GM23248 (cell line): ENCODE data around the gene NRP2. TPM values are rescaled to one million over a fixed set of nuclear protein-coding genes. Genes with fewer than 3 reads are reported as not detected.

Source experiments
- DNase-seq: peaks from one replicate; pipeline ENCODE4 v3.0.0-alpha.2; 2015
- H2AFZ ChIP-seq: fragments of 200-600 bp; sonication (generic); 2 replicates; pipeline ENCODE4 v1.6.1; 2016; ENCODE audit warnings: antibody characterized with exemption
- H3F3A ChIP-seq: fragments of 200-600 bp; sonication (generic); 2 replicates; pipeline ENCODE4 v1.6.1; 2016; ENCODE audit warnings: mild to moderate bottlenecking, antibody characterized with exemption, mixed run types; ENCODE audit not compliant: insufficient read depth
- H3K27ac ChIP-seq: fragments of 200-600 bp; sonication (generic); 2 replicates; pipeline ENCODE4 v1.5.1; 2016; ENCODE audit warnings: mild to moderate bottlenecking
- H3K27me3 ChIP-seq: fragments of 200-600 bp; sonication (generic); replicated peaks from 2 replicates; pipeline ENCODE4 v1.6.1; 2016; ENCODE audit warnings: mild to moderate bottlenecking; ENCODE audit not compliant: insufficient read depth
- H3K36me3 ChIP-seq: fragments of 200-600 bp; sonication (generic); 2 replicates; pipeline ENCODE4 v1.6.1; 2016; ENCODE audit warnings: low read depth, mild to moderate bottlenecking
- H3K4me1 ChIP-seq: fragments of 200-600 bp; sonication (generic); 2 replicates; pipeline ENCODE4 v1.6.1; 2016; ENCODE audit warnings: mild to moderate bottlenecking; ENCODE audit not compliant: insufficient read depth
- H3K4me2 ChIP-seq: fragments of 200-600 bp; sonication (generic); one replicate; pipeline ENCODE4 v1.6.1; 2016; ENCODE audit warnings: mild to moderate bottlenecking; ENCODE audit not compliant: unreplicated experiment
- H3K4me3 ChIP-seq: fragments of 200-600 bp; sonication (generic); 2 replicates; pipeline ENCODE4 v1.5.1; 2016; ENCODE audit warnings: mild to moderate bottlenecking
- H3K79me2 ChIP-seq: fragments of 200-600 bp; sonication (generic); 2 replicates; pipeline ENCODE4 v1.6.1; 2016; ENCODE audit warnings: mild to moderate bottlenecking; ENCODE audit not compliant: insufficient read depth
- H3K9ac ChIP-seq: fragments of 200-600 bp; sonication (generic); 2 replicates; pipeline ENCODE4 v1.6.1; 2016; ENCODE audit warnings: mild to moderate bottlenecking
- H3K9me2 ChIP-seq: fragments of 200-600 bp; sonication (generic); 2 replicates; pipeline ENCODE4 v1.6.1; 2016; ENCODE audit warnings: mixed run types, mild to moderate bottlenecking, moderate library complexity; ENCODE audit not compliant: insufficient read depth
- H3K9me3 ChIP-seq: fragments of 200-600 bp; sonication (generic); one replicate; pipeline ENCODE4 v1.6.1; 2017; ENCODE audit warnings: low read depth
- H4K20me1 ChIP-seq: fragments of 200-600 bp; sonication (generic); 2 replicates; pipeline ENCODE4 v1.6.0; 2016; ENCODE audit not compliant: insufficient read depth
- EZH2 ChIP-seq: fragments of 200-600 bp; sonication (generic); IDR thresholded peaks from 2 replicates; pipeline ENCODE4 v1.6.1; 2018; ENCODE audit warnings: antibody characterized with exemption, mild to moderate bottlenecking; ENCODE audit not compliant: insufficient read depth, poor library complexity, severe bottlenecking
- EZH2phosphoT487 ChIP-seq: fragments of 200-600 bp; sonication (generic); IDR thresholded peaks from 2 replicates; pipeline ENCODE4 v1.6.1; 2018; ENCODE audit warnings: antibody characterized with exemption, moderate library complexity, mild to moderate bottlenecking, low read depth; ENCODE audit not compliant: insufficient read depth
- WGBS, 2 experiments: methylation state at CpG; one replicate each; pipeline ENCODE4 v1.1.6; 2015 to 2017; ENCODE audit warnings: low lambda C conversion rate in 2 of 2, low coverage in 1 of 2; ENCODE audit errors: missing lambda C conversion rate in 2 of 2; 5-methylcytosine and 5-hydroxymethylcytosine counted together
- in situ Hi-C: fragments of 300-500 bp; cut with MboI; formaldehyde crosslinking; loops from 2 replicates; pipeline ENCODE4 v1.15.0; 2020
- polyA plus RNA-seq: library from polyadenylated mRNA; unstranded; fragments of >200 nt; fragmentation: Nextera tagmentation; extraction: Ambion mirVana; gene quantifications from 2 replicates; pipeline ENCODE4 v1.2.1, GENCODE V29; 2016
- total RNA-seq: library from RNA; depleted of rRNA; stranded (reverse); fragments of >200 nt; shearing (Covaris generic); gene quantifications from 2 replicates; pipeline ENCODE4 v1.2.3, GENCODE V29; 2014

The NRP2 gene
- total and polyA plus RNA-seq, 2 experiments from 2014 or later, result 6.9 to 9.0 TPM

DNA sequence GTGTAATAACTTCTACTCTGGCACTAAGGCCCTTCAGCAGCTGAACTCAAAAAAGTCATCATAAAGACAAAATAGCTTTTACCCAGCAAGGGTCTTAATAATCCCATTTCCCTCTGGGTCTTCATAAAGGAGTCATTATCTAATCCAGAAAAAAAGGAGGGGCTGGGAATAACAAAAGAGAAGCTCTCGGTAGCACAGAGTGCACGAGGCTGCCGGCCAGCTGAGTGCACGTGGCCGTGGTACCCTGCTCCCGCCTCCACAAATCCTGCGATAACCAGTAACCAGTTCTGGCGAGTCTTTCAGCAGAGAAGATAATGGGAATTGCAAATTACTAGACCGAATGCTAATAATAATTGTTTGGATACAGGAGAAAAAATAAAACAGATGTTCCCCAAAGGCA is 7.5 kb downstream of the NRP2 start:
- TF ChIP-seq EZH2, result no peak
- no peak for TF ChIP-seq EZH2phosphoT487
- Histone ChIP-seq H3K79me2 (no peaks in the 10 kb centered on the region), H3K27me3 (no peaks in the 10 kb centered on the region), H3K4me1 (peaks cover 9% of the 10 kb centered on the region), H3K4me3 (no peak overlapping the region), H3K36me3 (no peaks in the 10 kb centered on the region), H3K9ac (no peak overlapping the region), H3F3A (no peaks in the 10 kb centered on the region; the same call in 1 of the 2 replicates), H3K9me3 (no peaks in the 10 kb centered on the region), H2AFZ (no peak overlapping the region), H3K4me2 (no peak overlapping the region), H3K27ac (no peak overlapping the region), H3K9me2 (no peaks in the 10 kb centered on the region), H4K20me1 (no peaks in the 10 kb centered on the region)
- 93 to 94% methylated on average over 9 of the region's 9 CpGs for WGBS, 2 experiments
- in situ Hi-C loops, result loop anchor here (10.0 kb wide), 1 partner anchor 195 kb away; no protein-coding TSS in a partner anchor
- DNase-seq, result no peak

DNA sequence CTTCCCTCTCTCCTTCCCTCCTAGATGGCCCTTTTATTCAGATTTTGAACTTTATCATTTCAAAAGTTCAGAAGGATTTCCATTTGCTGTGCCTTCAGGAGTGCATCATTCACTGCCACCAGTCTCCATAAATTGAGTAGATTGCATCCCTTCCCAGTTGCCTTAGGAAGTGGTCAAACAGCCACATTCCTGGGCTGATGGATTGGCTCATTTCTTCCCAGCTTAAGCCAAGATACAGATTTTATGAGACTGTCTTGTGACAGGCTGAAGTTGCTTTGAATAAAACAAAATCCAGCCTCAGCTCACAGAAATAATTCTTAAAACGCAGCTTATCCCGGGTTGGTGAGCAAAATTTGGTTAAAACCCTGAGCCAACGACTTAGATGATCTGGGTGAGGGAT is 9.8 kb downstream of the NRP2 start:
- Histone ChIP-seq H2AFZ (0 out of 2 replicates have a peak overlapping the region, but pooled peaks have one; percentile 7), H3K27ac (no peak overlapping the region), H3K9me2 (no peaks in the 10 kb centered on the region), H3K9me3 (no peaks in the 10 kb centered on the region), H3K27me3 (no peaks in the 10 kb centered on the region), H3K79me2 (no peaks in the 10 kb centered on the region), H3K36me3 (no peaks in the 10 kb centered on the region), H3K9ac (no peak overlapping the region), H3K4me2 (peak overlapping the region; percentile 14), H3F3A (no peaks in the 10 kb centered on the region; the same call in 1 of the 2 replicates), H3K4me3 (no peak overlapping the region), H3K4me1 (peaks cover 22% of the 10 kb centered on the region), H4K20me1 (no peaks in the 10 kb centered on the region)
- TF ChIP-seq EZH2 (no peak), EZH2phosphoT487 (no peak)
- DNase-seq, result peak; percentile 47
- in situ Hi-C loops, result loop anchor here (10.0 kb wide), 1 partner anchor 193 kb away; no protein-coding TSS in a partner anchor
- WGBS, 2 experiments, result 13 to 17% methylated on average over 3 of the region's 3 CpGs

DNA sequence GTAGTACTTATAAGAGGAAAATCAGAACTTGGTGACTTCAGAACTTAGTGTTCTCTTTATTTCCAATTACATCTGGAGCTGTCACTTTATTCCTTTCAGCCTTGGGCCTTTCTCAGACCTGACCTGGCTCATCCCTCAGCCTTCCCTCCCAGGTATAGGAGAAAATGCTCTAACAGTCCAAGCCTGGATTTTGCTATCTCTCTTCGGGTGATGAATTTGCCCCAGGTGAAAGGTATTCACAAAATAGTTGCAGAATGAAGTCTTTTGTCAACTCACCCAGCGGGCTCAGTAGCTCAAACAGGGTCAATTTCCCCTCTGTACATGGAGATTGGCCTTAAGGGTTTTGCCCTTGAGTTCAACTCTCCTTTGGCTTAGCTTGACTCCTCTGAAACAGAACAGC is 12.0 kb downstream of the NRP2 start:
- no peaks in the 10 kb centered on the region for H3K79me2 ChIP-seq
- in situ Hi-C loops, result loop anchor here (10.0 kb wide), 1 partner anchor 191 kb away; no protein-coding TSS in a partner anchor

DNA sequence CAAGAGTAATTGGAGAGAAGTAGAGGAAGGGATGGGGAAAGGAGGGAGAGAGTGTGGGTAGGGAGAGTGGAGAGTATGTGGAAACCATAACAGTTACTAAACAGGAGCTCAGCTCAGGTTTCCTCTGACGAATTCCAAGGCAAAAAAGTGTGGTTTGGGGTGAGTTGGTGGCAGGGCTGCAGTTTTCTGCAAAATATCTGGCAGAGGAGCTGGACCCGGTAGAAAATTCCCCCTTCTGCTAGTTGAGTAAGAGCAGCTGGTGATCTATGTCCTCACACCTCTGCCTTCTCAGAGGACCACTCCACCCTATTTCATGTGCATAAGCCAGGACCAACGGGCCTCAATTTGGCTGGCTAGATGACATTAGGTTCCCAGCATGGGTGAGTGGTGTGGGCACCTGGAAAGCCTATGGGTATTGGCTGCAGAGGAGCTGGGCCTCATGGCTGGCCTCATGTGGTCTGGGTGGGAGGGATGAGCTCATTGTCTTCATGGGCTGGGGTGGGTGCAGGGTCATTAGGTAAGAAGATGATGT is 13.2 kb downstream of the NRP2 start:
- peaks cover 49% of the 10 kb centered on the region for H3K4me1 ChIP-seq
- peak overlapping the region; percentile 47 for H3K27ac ChIP-seq
- H3K4me3 ChIP-seq, result no peak overlapping the region
- no peaks in the 10 kb centered on the region for H3K36me3 ChIP-seq
- 58 to 63% methylated on average over 3 of the region's 3 CpGs for WGBS, 2 experiments
- peak overlapping the region; percentile 26; the same call in 1 of the 2 replicates for H2AFZ ChIP-seq
- DNase-seq, result peak; percentile 78
- H3K9me2 ChIP-seq, result no peaks in the 10 kb centered on the region
- no peaks in the 10 kb centered on the region for H3K9me3 ChIP-seq
- no peaks in the 10 kb centered on the region for H3K79me2 ChIP-seq
- peak overlapping the region; percentile 23; the same call in 1 of the 2 replicates for H3K9ac ChIP-seq
- H3F3A ChIP-seq, result peaks cover 22% of the 10 kb centered on the region
- no peak for TF ChIP-seq EZH2phosphoT487
- TF ChIP-seq EZH2, result no peak
- no peaks in the 10 kb centered on the region for H4K20me1 ChIP-seq
- in situ Hi-C loops, result loop anchor here (10.0 kb wide), 1 partner anchor 189 kb away; no protein-coding TSS in a partner anchor
- H3K4me2 ChIP-seq, result peak overlapping the region; percentile 35
- H3K27me3 ChIP-seq, result no peaks in the 10 kb centered on the region

More for the DNA sequence above, 12.0 kb downstream of the NRP2 start:
- H3K4me1 ChIP-seq, result peaks cover 37% of the 10 kb centered on the region
- no peak for DNase-seq
- no peaks in the 10 kb centered on the region for H4K20me1 ChIP-seq
- no peaks in the 10 kb centered on the region for H3K36me3 ChIP-seq
- no peaks in the 10 kb centered on the region for H3K9me3 ChIP-seq
- 95% methylated on average over 2 of the region's 2 CpGs for WGBS, 2 experiments
- H3K27ac ChIP-seq, result no peak overlapping the region
- H3K9ac ChIP-seq, result no peak overlapping the region
- TF ChIP-seq EZH2 (no peak), EZH2phosphoT487 (no peak)
- no peak overlapping the region for H2AFZ ChIP-seq
- no peak overlapping the region for H3K4me3 ChIP-seq
- no peaks in the 10 kb centered on the region for H3K27me3 ChIP-seq
- H3K9me2 ChIP-seq, result no peaks in the 10 kb centered on the region
- H3F3A ChIP-seq, result peaks cover 11% of the 10 kb centered on the region
- H3K4me2 ChIP-seq, result no peak overlapping the region
